ENCODE results near the gene BRCC3.

The BRCC3 gene

DNA sequence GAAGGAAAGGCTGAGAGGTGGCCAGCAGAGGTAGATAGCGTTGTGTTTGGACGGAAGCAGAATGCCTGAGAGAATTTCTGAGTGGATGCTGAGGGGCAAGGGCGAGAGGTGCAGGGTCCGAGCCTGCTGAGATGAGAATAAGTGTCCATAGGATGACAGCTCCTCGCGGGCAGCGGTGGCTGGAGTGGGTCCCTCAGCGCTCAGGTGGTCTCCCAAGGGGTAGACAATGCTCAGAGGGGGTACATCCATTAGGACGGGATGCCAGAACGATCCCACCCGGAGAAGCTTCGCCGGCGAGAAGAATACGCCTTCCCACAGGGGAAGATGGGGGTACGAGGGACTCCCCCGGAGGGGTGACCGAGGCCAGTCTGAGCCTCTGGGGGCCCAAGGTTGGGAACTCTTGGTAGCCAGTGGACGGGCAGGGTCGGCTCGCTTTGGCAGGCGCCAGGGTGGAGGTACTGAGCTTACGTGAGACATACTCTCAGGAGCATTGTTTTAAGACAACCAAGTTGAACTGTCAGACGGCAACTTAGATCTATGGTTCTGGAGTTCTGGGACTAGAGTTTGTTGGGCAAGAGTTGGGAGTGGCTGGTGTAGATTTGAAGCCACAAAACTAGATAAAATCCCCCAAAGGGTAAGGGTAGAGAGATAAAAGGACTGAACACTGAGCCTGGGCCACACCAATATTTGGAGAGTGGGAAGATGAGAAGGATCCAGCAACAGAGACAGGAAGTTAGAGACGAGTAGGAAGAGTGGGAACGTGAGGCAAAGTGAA is 15.8 kb downstream of the BRCC3 start:
- no peak overlapping the region for H3K27ac ChIP-seq (ENCODE audit: low read depth, low read length, severe bottlenecking)
- H3K9me3 ChIP-seq (ENCODE audit: control insufficient read depth, low read length), result no peaks in the 10 kb centered on the region
- WGBS, 2 experiments (ENCODE audit: insufficient coverage in 2 of 2), result 92 to 98% methylated on average over 12 to 15 of the region's 26 CpGs
- H3K4me3 ChIP-seq (ENCODE audit: extremely low read depth, insufficient read depth, low read length, poor library complexity, severe bottlenecking), result no peak overlapping the region
- peaks cover 26% of the 10 kb centered on the region for H3K36me3 ChIP-seq (ENCODE audit: control insufficient read depth, insufficient read depth, low read length)
- H3K4me1 ChIP-seq (ENCODE audit: control insufficient read depth, insufficient read depth, low read length, poor library complexity, severe bottlenecking), result no peaks in the 10 kb centered on the region

DNA sequence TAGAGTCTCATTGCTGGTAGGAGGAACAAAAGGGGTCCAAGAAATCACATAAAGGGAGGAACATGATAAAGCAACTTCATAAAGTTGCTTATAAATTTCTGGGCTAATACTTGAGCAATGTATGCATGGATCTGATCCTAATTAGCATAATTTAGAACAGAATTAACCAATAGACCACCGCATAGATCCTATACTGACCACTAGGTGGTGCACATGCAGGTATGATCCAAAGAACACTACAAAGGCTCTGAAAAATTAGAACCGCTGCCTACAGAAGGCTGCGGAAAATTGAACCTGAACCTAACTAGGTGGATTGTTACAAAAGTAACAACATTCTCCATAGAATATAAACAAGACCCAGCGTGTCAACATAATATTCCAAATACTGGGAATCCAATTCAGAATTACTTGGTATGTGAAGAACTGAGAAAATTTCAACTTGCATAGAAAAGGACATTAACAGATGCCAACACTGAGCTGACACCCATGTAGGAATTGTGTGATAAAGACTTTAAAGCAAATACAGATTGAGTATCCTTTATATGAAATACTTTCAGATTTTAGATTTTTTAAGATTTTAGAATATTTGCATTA is 23.3 kb downstream of the BRCC3 start:
- peaks cover 22% of the 10 kb centered on the region for H3K36me3 ChIP-seq (ENCODE audit: control insufficient read depth, insufficient read depth, low read length)
- no CpG with 5 or more reads among the region's 4 CpGs for WGBS, 2 experiments (ENCODE audit: insufficient coverage in 2 of 2)
- no peaks in the 10 kb centered on the region for H3K4me1 ChIP-seq (ENCODE audit: control insufficient read depth, insufficient read depth, low read length, poor library complexity, severe bottlenecking)
- H3K27ac ChIP-seq (ENCODE audit: low read depth, low read length, severe bottlenecking), result no peak overlapping the region
- no peak overlapping the region for H3K4me3 ChIP-seq (ENCODE audit: extremely low read depth, insufficient read depth, low read length, poor library complexity, severe bottlenecking)
- no peaks in the 10 kb centered on the region for H3K9me3 ChIP-seq (ENCODE audit: control insufficient read depth, low read length)

DNA sequence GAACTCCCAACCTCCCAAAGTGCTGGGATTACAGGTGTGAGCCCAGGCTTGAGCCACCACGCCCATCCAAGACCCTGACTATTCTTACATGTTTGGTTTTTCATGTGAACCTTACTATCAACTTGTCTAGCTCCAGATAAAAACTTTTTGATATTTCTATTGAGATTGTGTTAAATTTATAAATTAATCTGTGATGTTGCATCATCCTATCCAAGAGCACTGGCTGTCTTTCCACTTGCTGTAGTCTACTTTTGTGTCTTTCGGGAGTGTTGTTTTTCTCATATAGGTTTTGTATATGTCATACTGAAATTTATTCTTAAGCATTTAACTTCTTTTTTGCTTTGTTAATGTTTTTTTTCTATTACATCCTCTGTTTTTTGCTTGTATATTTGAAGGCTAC is 34.6 kb downstream of the BRCC3 start:
- H3K4me1 ChIP-seq (ENCODE audit: control insufficient read depth, insufficient read depth, low read length, poor library complexity, severe bottlenecking), result no peaks in the 10 kb centered on the region
- H3K9me3 ChIP-seq (ENCODE audit: control insufficient read depth, low read length), result no peaks in the 10 kb centered on the region
- H3K27ac ChIP-seq (ENCODE audit: low read depth, low read length, severe bottlenecking), result no peak overlapping the region
- no CpG with 5 or more reads among the region's 2 CpGs for WGBS, 2 experiments (ENCODE audit: insufficient coverage in 2 of 2)
- H3K36me3 ChIP-seq (ENCODE audit: control insufficient read depth, insufficient read depth, low read length), result peaks cover 3% of the 10 kb centered on the region
- H3K4me3 ChIP-seq (ENCODE audit: extremely low read depth, insufficient read depth, low read length, poor library complexity, severe bottlenecking), result no peak overlapping the region

DNA sequence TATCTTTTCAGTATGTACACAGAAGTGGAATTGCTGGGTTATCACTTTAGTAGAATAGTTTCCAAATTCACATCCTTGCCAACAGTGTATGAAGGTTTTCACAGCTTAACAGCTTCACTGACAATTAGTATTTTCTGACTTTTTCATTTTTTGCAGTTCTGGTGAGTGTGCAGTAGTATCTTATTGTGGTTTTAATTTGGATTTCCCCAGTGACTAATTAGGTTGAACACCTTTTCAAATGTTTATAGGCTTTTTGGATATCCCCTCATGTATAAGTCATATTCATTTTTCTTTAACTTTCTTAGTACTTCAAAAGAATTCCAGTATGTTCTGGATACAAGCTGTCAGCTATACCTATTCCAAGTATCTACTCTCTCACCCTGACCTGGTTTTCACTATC is 37.1 kb downstream of the BRCC3 start:
- no peak overlapping the region for H3K27ac ChIP-seq (ENCODE audit: low read depth, low read length, severe bottlenecking)
- peaks cover 6% of the 10 kb centered on the region for H3K36me3 ChIP-seq (ENCODE audit: control insufficient read depth, insufficient read depth, low read length)
- no peaks in the 10 kb centered on the region for H3K9me3 ChIP-seq (ENCODE audit: control insufficient read depth, low read length)
- H3K4me1 ChIP-seq (ENCODE audit: control insufficient read depth, insufficient read depth, low read length, poor library complexity, severe bottlenecking), result no peaks in the 10 kb centered on the region
- no peak overlapping the region for H3K4me3 ChIP-seq (ENCODE audit: extremely low read depth, insufficient read depth, low read length, poor library complexity, severe bottlenecking)

DNA sequence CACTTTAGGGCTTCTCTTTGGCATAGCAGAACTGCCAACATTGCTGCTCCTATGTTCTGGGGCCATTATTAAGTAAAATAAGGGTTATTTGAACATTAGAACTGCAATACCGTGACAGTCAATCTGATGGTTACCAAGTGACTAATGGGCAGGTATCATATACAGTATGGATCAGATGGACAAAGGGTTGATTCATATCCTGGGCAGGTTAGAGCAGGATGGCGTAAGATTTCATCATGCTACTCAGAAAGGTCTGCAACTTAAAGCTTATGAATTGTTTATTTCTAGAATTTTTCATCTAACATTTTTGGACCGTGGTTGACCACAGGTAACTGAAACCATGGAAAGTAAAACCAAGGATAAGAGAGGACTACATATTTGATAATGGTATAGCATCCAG is 40.9 kb downstream of the BRCC3 start:
- Histone ChIP-seq H3K4me1 (ENCODE audit: control insufficient read depth, insufficient read depth, low read length, poor library complexity, severe bottlenecking) (no peaks in the 10 kb centered on the region), H3K4me3 (ENCODE audit: extremely low read depth, insufficient read depth, low read length, poor library complexity, severe bottlenecking) (no peak overlapping the region), H3K9me3 (ENCODE audit: control insufficient read depth, low read length) (no peaks in the 10 kb centered on the region), H3K27ac (ENCODE audit: low read depth, low read length, severe bottlenecking) (no peak overlapping the region), H3K36me3 (ENCODE audit: control insufficient read depth, insufficient read depth, low read length) (peaks cover 15% of the 10 kb centered on the region)
- no CpG with 5 or more reads among the region's 3 CpGs for WGBS, 2 experiments (ENCODE audit: insufficient coverage in 2 of 2)

DNA sequence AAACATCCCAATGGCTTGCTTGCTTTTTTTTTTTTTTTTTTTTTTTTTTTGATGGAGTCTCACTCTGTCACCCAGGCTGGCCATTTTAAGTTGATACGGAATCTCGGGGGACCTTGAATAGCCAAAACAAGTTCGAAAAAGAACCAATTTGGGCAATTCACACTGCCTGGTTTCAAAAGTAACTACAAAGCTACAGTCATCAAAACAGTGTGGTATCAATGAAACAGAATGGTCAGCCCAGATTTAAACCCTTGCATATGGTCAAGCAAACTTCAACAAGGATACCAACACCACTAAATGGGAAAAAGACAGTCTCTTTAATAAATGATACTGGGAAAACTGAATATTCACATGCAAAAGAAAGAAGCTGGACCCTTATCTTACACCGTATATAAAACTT is 41.8 kb downstream of the BRCC3 start:
- Histone ChIP-seq H3K36me3 (ENCODE audit: control insufficient read depth, insufficient read depth, low read length) (peaks cover 18% of the 10 kb centered on the region), H3K9me3 (ENCODE audit: control insufficient read depth, low read length) (no peaks in the 10 kb centered on the region), H3K4me3 (ENCODE audit: extremely low read depth, insufficient read depth, low read length, poor library complexity, severe bottlenecking) (no peak overlapping the region), H3K27ac (ENCODE audit: low read depth, low read length, severe bottlenecking) (no peak overlapping the region), H3K4me1 (ENCODE audit: control insufficient read depth, insufficient read depth, low read length, poor library complexity, severe bottlenecking) (no peaks in the 10 kb centered on the region)
- no CpG with 5 or more reads among the region's 4 CpGs for whole genome bisulfite sequencing, 2 experiments (ENCODE audit: insufficient coverage in 2 of 2)

DNA sequence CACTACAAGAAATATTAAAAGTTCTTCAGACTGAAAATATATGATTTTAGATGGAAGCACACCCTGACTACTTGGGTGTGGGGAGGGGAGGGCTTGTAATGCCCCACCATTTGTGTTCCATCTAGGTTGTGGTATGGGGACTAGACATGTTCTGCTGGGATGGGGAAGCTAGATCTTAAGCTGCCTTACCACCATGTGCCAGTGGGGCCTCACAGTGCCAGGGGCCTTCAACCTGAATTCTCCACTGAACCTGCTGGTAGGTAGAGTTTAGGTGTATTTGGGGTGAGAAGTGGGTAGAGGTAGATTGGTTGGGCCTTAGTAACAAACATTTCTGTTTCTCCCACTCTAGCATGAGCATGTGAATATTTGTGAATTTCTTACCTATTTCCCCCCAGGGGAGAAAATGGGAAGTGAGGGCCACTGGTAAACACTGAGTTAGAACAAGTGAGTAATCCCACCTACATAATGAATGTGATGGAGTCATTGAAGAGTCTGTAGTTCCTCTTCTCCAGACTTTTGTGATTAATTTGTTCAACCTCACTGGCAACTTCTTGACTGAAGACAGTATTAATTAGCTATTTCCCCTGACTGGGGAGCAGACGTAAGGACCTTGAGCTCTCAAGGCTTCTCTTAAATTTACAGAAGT is 44.0 kb downstream of the BRCC3 start:
- H3K36me3 ChIP-seq (ENCODE audit: control insufficient read depth, insufficient read depth, low read length), result peaks cover 18% of the 10 kb centered on the region
- WGBS, 2 experiments (ENCODE audit: insufficient coverage in 2 of 2), result 100% methylated on average over 1 of the region's 1 CpG; no CpG with 5 or more reads in 1 of the 2 experiments
- no peaks in the 10 kb centered on the region for H3K9me3 ChIP-seq (ENCODE audit: control insufficient read depth, low read length)
- no peak overlapping the region for H3K4me3 ChIP-seq (ENCODE audit: extremely low read depth, insufficient read depth, low read length, poor library complexity, severe bottlenecking)
- no peaks in the 10 kb centered on the region for H3K4me1 ChIP-seq (ENCODE audit: control insufficient read depth, insufficient read depth, low read length, poor library complexity, severe bottlenecking)
- no peak overlapping the region for H3K27ac ChIP-seq (ENCODE audit: low read depth, low read length, severe bottlenecking)

DNA sequence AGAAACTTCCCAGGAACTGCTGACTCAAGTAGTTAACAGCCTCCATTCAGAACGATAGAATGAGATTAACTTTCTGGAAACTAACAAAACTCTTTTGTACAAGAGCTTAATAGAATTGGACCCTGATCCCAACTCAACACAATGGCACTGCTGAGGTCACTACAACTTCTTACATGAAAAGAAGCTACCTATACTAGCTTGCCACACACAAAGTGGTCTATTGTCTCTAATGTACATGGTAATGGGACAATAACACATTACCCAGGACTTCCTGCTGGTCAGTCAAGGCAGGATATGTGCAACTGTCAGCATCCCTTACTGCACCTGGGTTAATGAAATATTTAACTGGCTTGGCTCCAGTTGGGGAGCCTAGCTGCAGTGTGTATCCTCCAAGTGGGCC is 56.2 kb downstream of the BRCC3 start:
- no peaks in the 10 kb centered on the region for H3K4me1 ChIP-seq (ENCODE audit: control insufficient read depth, insufficient read depth, low read length, poor library complexity, severe bottlenecking)
- no peaks in the 10 kb centered on the region for H3K9me3 ChIP-seq (ENCODE audit: control insufficient read depth, low read length)
- H3K36me3 ChIP-seq (ENCODE audit: control insufficient read depth, insufficient read depth, low read length), result no peaks in the 10 kb centered on the region
- H3K27ac ChIP-seq (ENCODE audit: low read depth, low read length, severe bottlenecking), result no peak overlapping the region
- H3K4me3 ChIP-seq (ENCODE audit: extremely low read depth, insufficient read depth, low read length, poor library complexity, severe bottlenecking), result no peak overlapping the region
- 100% methylated on average over 1 of the region's 1 CpG; no CpG with 5 or more reads in 1 of the 2 experiments for WGBS, 2 experiments (ENCODE audit: insufficient coverage in 2 of 2)

DNA sequence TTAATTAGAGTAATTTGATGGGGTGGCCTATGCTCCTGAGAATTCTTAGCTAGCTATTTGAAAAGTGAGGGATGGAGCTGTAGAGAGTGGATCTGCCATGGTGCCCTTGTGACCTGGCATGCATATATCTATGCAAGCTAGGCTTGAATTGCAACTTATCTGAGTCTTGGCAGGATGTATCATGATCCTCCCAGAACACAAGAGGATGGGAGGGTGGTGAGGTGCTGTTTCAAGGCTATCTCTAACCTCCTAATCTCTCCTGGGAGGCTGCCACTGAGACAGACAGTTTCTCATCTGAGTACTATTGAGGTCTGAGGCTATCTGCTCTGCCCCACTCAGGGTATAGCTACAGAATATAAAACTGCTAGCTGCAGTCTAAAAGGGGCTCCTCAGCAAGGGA is 56.6 kb downstream of the BRCC3 start:
- no peaks in the 10 kb centered on the region for H3K9me3 ChIP-seq (ENCODE audit: control insufficient read depth, low read length)
- H3K27ac ChIP-seq (ENCODE audit: low read depth, low read length, severe bottlenecking), result no peak overlapping the region
- H3K4me3 ChIP-seq (ENCODE audit: extremely low read depth, insufficient read depth, low read length, poor library complexity, severe bottlenecking), result no peak overlapping the region
- H3K4me1 ChIP-seq (ENCODE audit: control insufficient read depth, insufficient read depth, low read length, poor library complexity, severe bottlenecking), result no peaks in the 10 kb centered on the region
- no peaks in the 10 kb centered on the region for H3K36me3 ChIP-seq (ENCODE audit: control insufficient read depth, insufficient read depth, low read length)

DNA sequence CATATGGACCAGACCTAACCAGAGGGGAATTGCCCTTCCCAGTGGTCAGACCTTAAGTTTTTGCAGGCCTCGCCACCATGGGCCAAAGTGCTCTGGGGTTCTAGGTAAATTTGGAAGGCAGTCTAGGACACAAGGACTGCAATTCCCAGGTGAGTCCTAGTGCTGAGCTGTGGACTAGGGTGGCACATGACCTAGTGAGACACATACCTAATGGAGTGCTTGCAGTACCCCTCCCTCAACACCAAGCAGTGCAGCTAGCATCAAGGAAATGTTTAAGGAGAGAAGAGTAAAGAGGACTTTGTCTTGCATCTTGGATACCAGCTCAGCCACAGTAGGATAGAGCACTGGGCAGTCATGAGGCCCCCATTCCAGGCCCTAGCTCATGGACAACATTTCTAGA is 60.8 kb downstream of the BRCC3 start:
- Histone ChIP-seq H3K9me3 (ENCODE audit: control insufficient read depth, low read length) (no peaks in the 10 kb centered on the region), H3K4me1 (ENCODE audit: control insufficient read depth, insufficient read depth, low read length, poor library complexity, severe bottlenecking) (no peaks in the 10 kb centered on the region), H3K27ac (ENCODE audit: low read depth, low read length, severe bottlenecking) (no peak overlapping the region), H3K4me3 (ENCODE audit: extremely low read depth, insufficient read depth, low read length, poor library complexity, severe bottlenecking) (no peak overlapping the region), H3K36me3 (ENCODE audit: control insufficient read depth, insufficient read depth, low read length) (no peaks in the 10 kb centered on the region)
- 100% methylated on average over 1 of the region's 1 CpG for WGBS, 2 experiments (ENCODE audit: insufficient coverage in 2 of 2)

DNA sequence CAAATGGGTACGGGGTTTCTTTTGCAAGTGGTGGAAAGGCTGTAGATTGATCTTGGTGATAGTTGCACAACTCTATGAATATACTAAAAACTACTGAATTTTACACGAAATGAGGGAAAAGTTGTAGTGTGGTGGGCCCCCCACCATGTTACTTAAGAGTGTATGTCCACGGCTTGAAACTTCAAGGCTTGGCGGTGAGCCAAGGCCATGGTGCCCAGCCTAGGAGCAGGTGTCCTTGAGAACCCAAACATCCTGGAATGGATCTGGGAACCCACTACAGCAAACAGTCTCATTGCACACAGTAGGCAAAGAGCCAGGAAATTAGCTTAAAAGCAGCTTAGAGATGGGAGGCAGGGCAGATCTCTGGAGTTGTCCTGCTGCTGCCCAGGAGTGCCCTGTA is 62.9 kb downstream of the BRCC3 start:
- H3K9me3 ChIP-seq (ENCODE audit: control insufficient read depth, low read length), result no peaks in the 10 kb centered on the region
- no peaks in the 10 kb centered on the region for H3K36me3 ChIP-seq (ENCODE audit: control insufficient read depth, insufficient read depth, low read length)
- WGBS, 2 experiments (ENCODE audit: insufficient coverage in 2 of 2), result 86% methylated on average over 1 of the region's 4 CpGs; no CpG with 5 or more reads in 1 of the 2 experiments
- no peak overlapping the region for H3K4me3 ChIP-seq (ENCODE audit: extremely low read depth, insufficient read depth, low read length, poor library complexity, severe bottlenecking)
- no peak overlapping the region for H3K27ac ChIP-seq (ENCODE audit: low read depth, low read length, severe bottlenecking)
- H3K4me1 ChIP-seq (ENCODE audit: control insufficient read depth, insufficient read depth, low read length, poor library complexity, severe bottlenecking), result no peaks in the 10 kb centered on the region

Measured in mesodermal cell (in vitro differentiated cells).